Spleen (tissue), 7 donors: ENCODE results near the gene STK33.

Experiments used
- CTCF ChIP-seq, 11 experiments: fragments of 200-600 bp in 7 of 11; fragments of 450-650 bp in 4 of 11; sonication (generic) in 4 of 11; IDR thresholded peaks in 8 of 11; conservative IDR thresholded peaks in 3 of 11; 1 replicate in 7 of 11; 2 replicates in 4 of 11; pipeline versions ENCODE4 v1.4.0 to v1.8.0; 2016 to 2021; ENCODE audit warnings: antibody characterized with exemption in 11 of 11, inconsistent platforms in 4 of 11, mild to moderate bottlenecking in 1 of 11
- POLR2A ChIP-seq, 3 donors: fragments of 450-650 bp; IDR thresholded peaks; one replicate each; pipeline ENCODE4 v1.5.1; 2017; ENCODE audit warnings: antibody characterized with exemption in 3 of 3, mild to moderate bottlenecking in 1 of 3
- donor health status: DM: no; HTN: no; CAD: no; lungs with moderate emphysema.
- donor health status: DM: no; HTN: no; CAD: no.
- donor health status: DM: no; HTN: no; CAD: no.

- TF ChIP-seq POLR2A (IDR thresholded peaks at IDR 0.05), result no peak
- TF ChIP-seq CTCF (IDR thresholded peaks at IDR 0.05 in 8 of 11, conservative IDR thresholded peaks at IDR 0.05 in 3 of 11), result no peak
Measured at GRCh38 chr11:8381871-8382396, 212.1 kb downstream of the STK33 start.
